SK-N-SH (cell line): ENCODE measurements around the gene USP22.

Experiments
- TCF12 ChIP-seq: IDR thresholded peaks from 2 replicates; pipeline ENCODE4 v1.4.0; 2012
- TF ChIP-seq, protein P1 (sequence below): fragments of 200-600 bp; sonication (generic); IDR thresholded peaks from 2 replicates; pipeline ENCODE4 v1.6.1; 2017; ENCODE audit warnings: antibody characterized with exemption, mild to moderate bottlenecking, moderate library complexity

DNA sequence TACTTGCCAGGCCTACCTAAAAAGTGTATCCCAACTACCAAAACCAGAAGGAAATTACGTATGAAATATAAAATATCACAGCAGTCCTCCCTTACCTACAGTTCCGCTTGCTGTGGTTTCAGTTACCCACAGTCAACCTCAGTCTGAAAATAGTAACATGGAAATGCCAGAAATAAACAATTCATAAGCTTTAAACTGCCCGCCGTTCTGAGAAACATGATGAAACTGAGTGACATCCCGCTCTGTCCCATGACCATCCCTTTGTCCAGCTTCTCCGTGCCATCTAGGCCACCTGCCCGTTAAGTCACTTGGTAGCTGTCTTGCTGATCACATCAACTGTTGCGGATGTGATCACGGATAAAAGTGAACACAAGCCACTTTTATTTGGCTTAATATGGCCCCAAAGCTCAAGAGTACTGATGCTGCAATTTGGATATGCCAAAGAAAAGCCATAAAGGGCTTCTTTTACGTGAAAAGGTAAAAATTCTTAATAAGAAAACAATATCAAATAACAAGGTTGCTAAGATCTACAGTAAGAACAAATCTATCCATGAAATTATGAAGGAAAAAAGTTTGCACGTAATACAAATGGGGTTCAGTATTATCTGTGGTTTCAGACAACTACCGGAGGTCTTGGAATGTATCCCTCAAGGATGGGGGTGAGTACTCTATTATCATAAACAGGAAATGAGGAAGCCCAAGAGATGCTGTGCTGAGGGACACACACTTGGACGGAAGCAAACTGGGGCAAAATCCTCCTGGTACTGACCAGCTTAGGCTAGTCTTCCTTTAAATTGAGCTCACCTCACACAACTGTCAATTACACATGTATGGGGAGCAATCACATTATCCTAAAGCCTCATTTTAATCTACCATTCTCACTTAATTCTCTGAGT, 8.2 kb downstream of the USP22 start:
- TF ChIP-seq TCF12, result no peak
- TF ChIP-seq, protein P1, sequence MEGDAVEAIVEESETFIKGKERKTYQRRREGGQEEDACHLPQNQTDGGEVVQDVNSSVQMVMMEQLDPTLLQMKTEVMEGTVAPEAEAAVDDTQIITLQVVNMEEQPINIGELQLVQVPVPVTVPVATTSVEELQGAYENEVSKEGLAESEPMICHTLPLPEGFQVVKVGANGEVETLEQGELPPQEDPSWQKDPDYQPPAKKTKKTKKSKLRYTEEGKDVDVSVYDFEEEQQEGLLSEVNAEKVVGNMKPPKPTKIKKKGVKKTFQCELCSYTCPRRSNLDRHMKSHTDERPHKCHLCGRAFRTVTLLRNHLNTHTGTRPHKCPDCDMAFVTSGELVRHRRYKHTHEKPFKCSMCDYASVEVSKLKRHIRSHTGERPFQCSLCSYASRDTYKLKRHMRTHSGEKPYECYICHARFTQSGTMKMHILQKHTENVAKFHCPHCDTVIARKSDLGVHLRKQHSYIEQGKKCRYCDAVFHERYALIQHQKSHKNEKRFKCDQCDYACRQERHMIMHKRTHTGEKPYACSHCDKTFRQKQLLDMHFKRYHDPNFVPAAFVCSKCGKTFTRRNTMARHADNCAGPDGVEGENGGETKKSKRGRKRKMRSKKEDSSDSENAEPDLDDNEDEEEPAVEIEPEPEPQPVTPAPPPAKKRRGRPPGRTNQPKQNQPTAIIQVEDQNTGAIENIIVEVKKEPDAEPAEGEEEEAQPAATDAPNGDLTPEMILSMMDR, result no peak
